ENCODE results near the gene COQ6.
"Not testable (repeated sequence)": the region's sequence is repeated elsewhere in the genome, so short reads cannot be mapped to it uniquely, and the experiment has no call there.

Gene COQ6

DNA sequence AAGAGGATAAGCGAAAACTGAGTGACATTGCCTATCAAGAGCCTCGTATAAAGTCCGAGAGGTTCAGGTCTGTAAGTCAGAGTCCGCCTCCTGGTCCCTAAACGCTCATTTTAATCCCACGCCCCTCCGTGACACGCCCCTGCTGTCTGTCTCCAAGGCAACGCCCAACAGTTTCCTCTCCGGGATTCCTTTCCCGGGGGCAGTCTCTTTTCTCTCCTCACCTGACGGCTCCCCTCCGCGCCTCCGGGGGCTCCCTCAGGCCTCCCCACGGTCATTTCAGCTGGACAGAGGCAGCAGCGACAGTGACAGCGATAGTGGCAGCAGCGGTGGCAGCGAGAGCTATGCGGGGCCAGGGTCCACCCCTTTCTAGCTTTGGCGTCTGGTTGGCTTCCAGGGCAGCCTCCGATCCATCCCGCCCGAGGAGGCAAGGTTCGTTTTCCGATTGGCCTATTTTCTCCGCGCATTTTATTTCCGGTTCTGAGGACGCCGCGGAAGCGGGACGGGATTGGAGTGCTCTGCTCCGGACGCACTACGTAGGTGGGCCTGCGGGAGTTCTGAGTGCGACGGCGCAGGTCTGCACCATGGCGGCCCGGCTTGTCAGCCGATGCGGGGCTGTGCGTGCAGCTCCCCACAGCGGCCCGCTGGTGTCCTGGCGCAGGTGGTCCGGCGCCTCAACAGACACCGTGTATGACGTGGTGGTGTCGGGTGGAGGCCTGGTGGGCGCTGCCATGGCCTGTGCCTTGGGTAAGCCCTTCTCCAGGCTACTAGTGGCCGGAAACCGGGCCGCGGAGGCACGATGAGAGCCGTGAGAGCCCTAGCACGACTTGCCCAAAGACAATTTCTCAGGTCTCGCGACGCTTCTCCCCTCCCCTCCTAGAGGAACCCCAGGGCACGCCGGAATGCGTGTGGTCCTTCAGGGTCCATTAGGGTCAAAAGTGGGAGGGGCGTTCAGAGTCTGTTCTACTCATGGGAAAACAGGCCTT is at the start of gene COQ6, which contains the start of gene FAM161B:
TSS of gene COQ6 (plus strand) at position 551 of the 983 bp plus-strand sequence. CDS start at position 582, 31 bp downstream.
TSS of gene FAM161B (minus strand) at position 343 of the 983 bp plus-strand sequence. CDS start at position 275, 68 bp downstream.
- DNase-seq (ENCODE audit: low read depth), result peak; percentile 95

DNA sequence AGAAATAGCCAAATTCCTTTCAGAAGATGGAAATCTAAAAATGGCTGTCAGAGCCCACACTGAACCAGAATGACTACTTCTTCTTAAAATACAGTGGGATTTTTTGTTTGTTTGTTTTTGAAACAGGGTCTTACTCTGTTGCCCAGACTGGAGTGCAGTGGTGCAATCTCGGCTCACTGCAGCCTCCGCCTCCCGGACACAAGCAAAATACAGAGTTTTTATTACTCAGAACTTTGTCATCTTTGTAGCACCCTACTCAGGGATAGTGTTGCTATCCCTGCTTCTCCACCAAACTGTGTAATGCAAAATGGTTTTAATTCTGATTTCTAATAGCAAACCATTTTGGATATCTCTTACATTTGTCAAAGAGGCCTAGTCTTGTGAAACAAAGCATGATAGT is 47.1 kb upstream of the COQ6 start:
- no peak for DNase-seq (ENCODE audit: low read depth)

DNA sequence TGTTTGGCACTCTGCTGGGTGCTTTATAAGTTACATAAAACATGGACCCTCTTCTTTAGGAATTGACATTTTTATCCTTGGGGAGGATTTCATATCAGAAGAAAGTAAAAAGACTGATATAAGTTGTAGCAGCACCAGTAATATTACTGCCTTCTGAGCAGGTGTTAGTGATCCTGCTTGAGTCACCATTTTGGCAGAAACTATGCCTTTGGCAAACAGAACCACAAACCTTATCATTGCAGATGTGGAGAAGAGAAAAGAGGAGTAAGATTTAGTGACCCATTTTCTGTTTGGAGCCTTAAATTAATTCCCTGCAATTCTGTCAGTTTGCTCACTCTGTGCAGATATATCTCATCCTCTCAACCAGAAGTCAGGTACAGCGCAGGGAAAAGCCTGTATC is 40.4 kb upstream of the COQ6 start:
- no peak for DNase-seq (ENCODE audit: low read depth)

- DNase-seq (ENCODE audit: low read depth), result no peak
Measured at GRCh38 chr14:73913256-73913655, 36.8 kb upstream of the COQ6 start.

DNA sequence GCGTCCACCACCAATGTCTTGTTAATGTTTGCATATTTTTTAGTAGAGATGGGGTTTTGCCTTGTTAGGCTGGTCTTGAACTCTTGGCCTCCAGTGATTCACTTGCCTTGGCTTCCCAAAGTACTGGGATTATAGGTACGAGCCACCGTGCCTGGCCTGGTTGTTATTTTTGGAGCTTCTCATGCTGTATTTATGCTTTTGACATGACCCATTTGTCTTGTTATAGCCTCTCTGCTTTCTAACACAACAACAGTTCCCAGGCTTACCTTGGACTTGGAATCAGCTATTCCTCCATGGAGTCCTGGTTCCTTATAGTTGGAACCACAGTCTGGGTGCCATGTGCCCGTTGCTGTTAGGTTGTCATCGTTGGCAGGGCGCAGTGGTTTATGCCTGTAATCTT is 33.8 kb upstream of the COQ6 start:
- no peak for DNase-seq (ENCODE audit: low read depth)

- not testable (repeated sequence) for DNase-seq (ENCODE audit: low read depth)
Measured at GRCh38 chr14:73919457-73919856, 30.6 kb upstream of the COQ6 start.

GRCh38 chr14:73924337-73924736 is 25.8 kb upstream of the COQ6 start:
- DNase-seq (ENCODE audit: low read depth), result no peak

GRCh38 chr14:73935666-73936065 is 14.4 kb upstream of the COQ6 start:
- no peak for DNase-seq (ENCODE audit: low read depth)

DNA sequence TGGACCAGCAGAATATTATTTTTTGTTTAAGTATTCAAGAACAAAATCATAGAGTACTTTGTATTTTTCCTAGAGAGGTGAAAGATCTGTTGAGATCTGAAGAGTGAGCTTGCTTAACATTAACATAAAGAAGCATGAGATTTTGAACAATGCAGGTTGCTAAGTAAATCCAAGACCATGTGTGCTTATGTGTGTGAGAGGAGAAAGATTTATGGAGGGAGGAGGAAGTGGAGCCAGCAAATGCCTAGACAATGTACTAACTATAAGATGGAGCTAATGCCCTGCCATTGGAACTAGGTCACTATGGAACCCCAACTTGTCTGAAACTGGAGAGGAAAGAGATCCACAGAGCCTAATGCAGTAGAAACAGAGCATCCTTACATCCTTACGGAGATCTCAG is 13.6 kb upstream of the COQ6 start:
- DNase-seq (ENCODE audit: low read depth), result no peak

DNA sequence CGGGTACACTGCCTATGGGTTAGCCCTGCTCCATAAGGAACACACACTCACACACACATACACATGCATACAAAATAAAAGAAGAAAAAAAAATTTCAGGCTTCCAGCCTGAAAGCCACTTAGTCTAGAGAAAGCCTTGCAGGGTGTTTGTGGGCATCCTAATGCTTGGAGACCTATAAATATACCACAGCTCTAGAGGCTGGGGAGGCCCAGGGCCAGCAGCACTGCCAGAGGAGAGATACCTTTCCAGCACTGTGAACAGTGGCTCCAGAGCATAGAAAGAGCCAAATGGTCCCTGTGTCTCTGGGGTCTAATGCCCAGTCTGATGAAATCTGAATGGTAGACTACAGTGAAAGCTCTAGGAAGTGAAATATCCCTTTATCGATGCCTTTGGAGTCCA is 13.1 kb upstream of the COQ6 start:
- DNase-seq (ENCODE audit: low read depth), result no peak

GRCh38 chr14:73942180-73942579 is 7.9 kb upstream of the COQ6 start:
- no peak for DNase-seq (ENCODE audit: low read depth)

DNA sequence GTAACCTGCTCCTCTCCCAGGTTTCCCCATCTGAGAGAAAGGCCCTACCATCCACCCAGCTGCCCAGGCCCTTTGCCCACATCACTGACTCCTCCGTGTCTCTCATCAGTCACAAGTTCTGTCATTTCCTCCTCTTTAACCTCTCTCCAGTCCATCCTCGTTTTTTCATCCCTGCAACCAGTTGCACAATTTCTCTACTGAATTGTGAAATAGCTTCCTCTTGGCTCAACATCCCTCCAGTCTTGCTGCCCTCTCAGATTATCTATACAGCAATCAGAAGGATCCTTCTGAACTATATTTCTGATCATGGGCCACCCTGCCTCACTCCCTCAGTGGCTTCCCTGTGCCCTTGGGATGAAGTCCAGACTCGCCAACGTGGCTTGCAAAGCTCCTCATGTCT is 7.0 kb upstream of the COQ6 start:
- peak; percentile 67 for DNase-seq (ENCODE audit: low read depth)

- DNase-seq (ENCODE audit: low read depth), result no peak
Measured at GRCh38 chr14:73944432-73945158, 5.5 kb upstream of the COQ6 start.

GRCh38 chr14:73945159-73945670 is 4.9 kb upstream of the COQ6 start:
- DNase-seq (ENCODE audit: low read depth), result no peak

- DNase-seq (ENCODE audit: low read depth), result no peak
Measured at GRCh38 chr14:73953731-73954130, 3.6 kb downstream of the COQ6 start.

DNA sequence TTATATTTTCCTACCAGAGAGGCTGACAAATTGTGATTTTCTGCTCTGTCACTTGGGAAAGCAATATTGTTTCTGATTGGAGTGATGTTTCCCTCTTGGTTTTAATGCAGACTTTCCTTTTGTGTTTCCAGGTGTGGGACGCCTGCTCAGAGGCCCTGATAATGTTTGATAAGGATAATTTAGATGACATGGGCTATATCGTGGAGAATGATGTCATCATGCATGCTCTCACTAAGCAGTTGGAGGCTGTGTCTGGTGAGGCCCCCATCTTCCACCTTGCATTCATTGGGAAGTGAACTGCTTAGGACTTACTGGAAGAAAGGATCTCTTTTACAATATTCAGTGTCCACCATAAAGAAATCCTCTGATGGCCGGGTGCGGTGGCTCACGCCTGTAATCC is 5.6 kb downstream of the COQ6 start:
- no peak for DNase-seq (ENCODE audit: low read depth)

GRCh38 chr14:73958591-73958990 is 8.5 kb downstream of the COQ6 start:
- DNase-seq (ENCODE audit: low read depth), result no peak

- no peak for DNase-seq (ENCODE audit: low read depth)
Measured at GRCh38 chr14:73961192-73961591, 11.1 kb downstream of the COQ6 start.

DNA sequence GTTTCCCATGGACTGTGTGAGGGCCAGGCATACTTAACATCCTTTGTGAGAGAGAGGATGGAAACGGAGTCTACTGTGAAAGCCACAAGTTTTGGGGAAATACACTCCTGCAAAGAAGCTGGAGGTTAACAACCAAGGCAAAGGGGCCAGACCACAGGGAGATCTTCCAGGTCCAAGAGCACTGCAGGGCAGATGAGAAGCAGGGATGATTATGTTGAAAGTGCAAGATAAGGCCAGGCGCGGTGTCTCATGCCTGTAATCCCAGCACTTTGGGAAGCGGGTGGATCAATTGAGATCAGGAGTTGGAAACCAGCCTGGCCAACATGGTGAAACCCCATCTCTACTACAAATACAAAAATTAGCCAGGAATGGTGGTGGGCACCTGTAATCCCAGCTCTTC is 15.1 kb downstream of the COQ6 start:
- no peak for DNase-seq (ENCODE audit: low read depth)

DNA sequence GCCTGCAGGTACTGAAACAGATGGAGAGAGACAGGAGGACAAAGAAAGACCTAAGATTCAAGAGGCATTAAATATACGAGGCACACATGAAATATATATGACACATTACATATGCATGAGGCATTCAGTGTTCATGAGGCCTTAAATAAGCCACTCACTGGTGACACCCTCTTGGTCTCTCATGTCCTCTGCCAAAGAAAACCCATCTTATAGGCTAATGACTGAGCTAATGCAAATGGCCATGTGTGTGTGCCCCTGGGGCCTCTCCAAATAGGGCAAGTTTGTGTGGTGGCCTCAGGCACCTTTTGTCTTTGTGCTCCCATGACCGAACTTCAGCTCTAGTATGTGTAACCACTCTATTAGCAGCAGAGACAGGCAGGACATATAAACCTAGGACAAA is 18.8 kb downstream of the COQ6 start:
- DNase-seq (ENCODE audit: low read depth), result no peak

DNA sequence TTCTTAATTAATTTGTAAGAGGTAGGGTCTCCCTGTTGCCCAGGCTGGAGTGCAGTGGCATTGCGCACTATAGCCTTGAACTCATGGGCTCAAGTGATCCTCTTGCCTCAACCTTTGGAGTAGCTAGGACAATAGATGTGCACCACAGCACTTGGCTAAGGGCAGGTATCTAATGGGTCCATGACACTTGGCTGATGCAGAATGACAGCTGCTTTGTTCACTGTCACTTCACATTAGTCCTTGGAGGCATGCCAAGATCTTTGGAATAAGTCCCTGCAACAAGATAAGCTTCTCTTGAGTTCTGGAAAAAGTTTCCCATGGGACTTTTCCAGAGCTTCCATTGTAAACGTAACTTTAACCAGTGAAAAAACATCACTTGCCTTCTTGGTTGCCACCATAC is 23.4 kb downstream of the COQ6 start:
- no peak for DNase-seq (ENCODE audit: low read depth)

- no peak for DNase-seq (ENCODE audit: low read depth)
Measured at GRCh38 chr14:73976125-73976524, 26.0 kb downstream of the COQ6 start.

GRCh38 chr14:73977896-73978295 is 27.8 kb downstream of the COQ6 start:
- DNase-seq (ENCODE audit: low read depth), result no peak

All from GM04504 (cell line).